ENCODE results near the gene WDR4. TPM values are rescaled to one million over a fixed set of nuclear protein-coding genes. Genes with fewer than 3 reads are reported as not detected.

WDR4 gene
- total and polyA plus RNA-seq, 2 of the 4 experiments (the other 2 are of a cell fraction), result 11.3 to 20.8 TPM

DNA sequence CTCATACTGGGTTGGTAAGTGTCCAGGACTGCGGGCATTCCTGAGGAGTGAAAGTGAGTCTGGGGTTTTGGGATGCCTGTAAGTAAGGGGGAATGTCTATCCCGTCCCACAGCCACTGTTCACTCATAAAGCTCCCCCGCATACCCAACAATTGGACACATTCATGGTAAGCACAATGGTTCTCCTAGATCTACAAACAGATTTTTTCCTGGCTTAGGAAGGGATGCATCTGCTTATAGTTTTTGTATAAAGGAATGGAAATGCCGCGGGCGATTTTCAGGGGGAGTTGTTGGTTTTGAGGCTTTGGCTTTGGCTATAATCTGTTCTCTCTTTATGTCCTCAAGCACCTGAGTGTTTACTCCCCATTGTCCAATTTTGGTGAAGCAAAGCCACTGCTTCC is 39.0 kb upstream of the WDR4 start:
- in situ Hi-C loops (cut with MboI; ENCODE audit: low sequenced_read_pairs) (loop anchor here (5.0 kb wide), 1 partner anchor 44 kb away; no protein-coding TSS in a partner anchor), intact Hi-C loops (cut with micrococcal nuclease) (no loop called here), dilution Hi-C loops (cut with HindIII; ENCODE audit: low sequenced_read_pairs, unreplicated experiment) (no loop called here)
- H2BK20ac ChIP-seq (ENCODE audit: low read depth, low read length), result no peak overlapping the region
- no CpG with 5 or more reads among the region's 6 CpGs for WGBS, 2 experiments (ENCODE audit: extremely low coverage in 2 of 2, insufficient read length in 1 of 2)
- H3K9me1 ChIP-seq (ENCODE audit: insufficient read depth, low read length), result no peaks in the 10 kb centered on the region
- ATAC-seq (ENCODE audit: low read depth) (no peak), DNase-seq (no peak)
- no peak overlapping the region for H3K27ac ChIP-seq (ENCODE audit: insufficient read depth, low read length)
- H3K79me1 ChIP-seq (ENCODE audit: low read depth in 1 of 2, low read length in 2 of 2), result peaks cover 1 to 9% of the 10 kb centered on the region in 2 experiments; a peak in 2 of 4 replicates
- no peak overlapping the region for H2BK5ac ChIP-seq (ENCODE audit: low read depth, low read length, poor library complexity, severe bottlenecking)
- H3K36me3 ChIP-seq (ENCODE audit: control insufficient read depth, insufficient read depth, low read length), result no peaks in the 10 kb centered on the region
- no peak overlapping the region for H3K4me3 ChIP-seq (ENCODE audit: insufficient read depth, low read depth, low read length)
- POLR2A ChIA-PET (ENCODE audit: unreplicated experiment), result no interaction called here
- no peak overlapping the region for H4K91ac ChIP-seq (ENCODE audit: insufficient read depth, low read depth, low read length)
- no peak overlapping the region for H3K14ac ChIP-seq (replicated peaks; ENCODE audit: low read depth, low read length)
- no peaks in the 10 kb centered on the region for H4K20me1 ChIP-seq (ENCODE audit: insufficient read depth, low read length)
- no peak overlapping the region for H4K8ac ChIP-seq (ENCODE audit: low read depth in 2 of 2, low read length in 2 of 2)
- H2BK120ac ChIP-seq (ENCODE audit: low read depth, low read length), result no peak overlapping the region
- no peak overlapping the region for H3K4ac ChIP-seq (ENCODE audit: low read depth, low read length)
- TF ChIP-seq MXI1 (IDR thresholded peaks at IDR 0.05; ENCODE audit: borderline replicate concordance, low read depth, low read length), result no peak
- TF ChIP-seq CHD1 (IDR thresholded peaks at IDR 0.05; ENCODE audit: low read depth, low read length), result no peak
- H3K23ac ChIP-seq (ENCODE audit: low read depth, low read length), result no peak overlapping the region
- no peak overlapping the region for H2BK15ac ChIP-seq (ENCODE audit: low read depth, low read length)
- H3K4me2 ChIP-seq (ENCODE audit: low read depth, low read length), result no peak overlapping the region
- no peaks in the 10 kb centered on the region for H3K27me3 ChIP-seq (ENCODE audit: control insufficient read depth, insufficient read depth, low read length)
- no TSS peak for BruUV-seq (replicated peaks)
- H2AK5ac ChIP-seq (ENCODE audit: low read depth, low read length), result no peak overlapping the region
- CTCF ChIA-PET, result no interaction called here
- peaks cover 2% of the 10 kb centered on the region; the same call in 1 of the 2 replicates for H3K4me1 ChIP-seq (ENCODE audit: control insufficient read depth, insufficient read depth, low read length)
- H2AK9ac ChIP-seq (replicated peaks; ENCODE audit: low read depth, low read length, poor library complexity), result no peak overlapping the region
- H3K18ac ChIP-seq (ENCODE audit: low read depth, low read length), result no peak overlapping the region
- no peak overlapping the region for H3K56ac ChIP-seq (ENCODE audit: extremely low read depth, insufficient read depth, low read length)
- no peak overlapping the region for H4K5ac ChIP-seq (ENCODE audit: low read depth, low read length)
- no peaks in the 10 kb centered on the region for H3K9me3 ChIP-seq (ENCODE audit: control insufficient read depth, insufficient read depth, low read length)
- H3K9ac ChIP-seq (ENCODE audit: low read depth, low read length), result no peak overlapping the region
- no peak overlapping the region for H2AFZ ChIP-seq (replicated peaks; ENCODE audit: low read length, poor library complexity)
